Keratinocyte (primary cell): Measurements from ENCODE around the gene GTF2I. TPM values are rescaled to one million over a fixed set of nuclear protein-coding genes. Genes with fewer than 3 reads are reported as not detected.

ENCODE experiments used
- DNase-seq: peaks from one replicate; pipeline ENCODE4 v3.0.0-alpha.2; 2011; ENCODE audit warnings: low read depth, missing footprints, low spot score
- FAIRE-seq: peaks from 2 replicates; lab custom pipeline; 2011; peaks lifted over from hg19 to GRCh38; lab: Jason Lieb, UNC
- H2AFZ ChIP-seq: 2 replicates; pipeline ENCODE4 v1.6.0; 2012; ENCODE audit warnings: low read length, control low read depth, inconsistent platforms; ENCODE audit not compliant: control insufficient read depth
- H3K27ac ChIP-seq: 2 replicates; pipeline ENCODE4 v1.5.1; 2011; ENCODE audit warnings: low read length; ENCODE audit not compliant: control insufficient read depth, insufficient read depth
- H3K27me3 ChIP-seq: 3 replicates; pipeline ENCODE4 v1.6.0; 2011; ENCODE audit warnings: low read length; ENCODE audit not compliant: control insufficient read depth, insufficient read depth; ENCODE audit errors: extremely low read depth
- H3K36me3 ChIP-seq, 2 experiments: 2 replicates in 1 of 2; 3 replicates in 1 of 2; pipeline ENCODE4 v1.5.1; 2011; ENCODE audit warnings: low read length in 2 of 2, mild to moderate bottlenecking in 1 of 2; ENCODE audit not compliant: control insufficient read depth in 2 of 2, insufficient read depth in 2 of 2; ENCODE audit errors: extremely low read depth in 1 of 2
- H3K4me1 ChIP-seq: 3 replicates; pipeline ENCODE4 v1.5.1; 2011; ENCODE audit warnings: low read length; ENCODE audit not compliant: control insufficient read depth, insufficient read depth; ENCODE audit errors: extremely low read depth
- H3K4me2 ChIP-seq: 3 replicates; pipeline ENCODE4 v1.6.0; 2011; ENCODE audit warnings: low read depth, low read length; ENCODE audit not compliant: control insufficient read depth, insufficient read depth; ENCODE audit errors: extremely low read depth
- H3K4me3 ChIP-seq, 3 experiments: fragments of 200-600 bp in 1 of 3; sonication (generic) in 1 of 3; 2 replicates in 2 of 3; 3 replicates in 1 of 3; pipeline ENCODE4 v1.5.1; 2011 to 2016; ENCODE audit warnings: low read length in 3 of 3, mild to moderate bottlenecking in 3 of 3, control low read depth in 2 of 3, inconsistent platforms in 1 of 3, low read depth in 1 of 3, mixed read lengths in 1 of 3, mixed run types in 1 of 3, moderate library complexity in 1 of 3; ENCODE audit not compliant: control insufficient read depth in 2 of 3, insufficient read depth in 2 of 3; ENCODE audit errors: extremely low read depth in 1 of 3
- H3K79me2 ChIP-seq: 2 replicates; pipeline ENCODE4 v1.6.0; 2012; ENCODE audit warnings: low read length; ENCODE audit not compliant: control insufficient read depth, insufficient read depth
- H3K9ac ChIP-seq: 3 replicates; pipeline ENCODE4 v1.6.0; 2011; ENCODE audit warnings: low read length; ENCODE audit not compliant: control insufficient read depth, insufficient read depth; ENCODE audit errors: extremely low read depth
- H3K9me1 ChIP-seq: 3 replicates; pipeline ENCODE4 v1.6.0; 2011; ENCODE audit warnings: low read length; ENCODE audit not compliant: control insufficient read depth, insufficient read depth; ENCODE audit errors: extremely low read depth
- H3K9me3 ChIP-seq: 2 replicates; pipeline ENCODE4 v1.5.1; 2012; ENCODE audit warnings: low read depth, low read length; ENCODE audit not compliant: control insufficient read depth
- H4K20me1 ChIP-seq: 3 replicates; pipeline ENCODE4 v1.6.0; 2011; ENCODE audit warnings: low read length; ENCODE audit not compliant: control insufficient read depth, insufficient read depth; ENCODE audit errors: extremely low read depth
- EZH2 ChIP-seq: IDR thresholded peaks from one replicate; pipeline ENCODE4 v1.6.1; 2012; ENCODE audit warnings: inconsistent platforms, mild to moderate bottlenecking, low read length, moderate library complexity
- dilution Hi-C: fragments of 300-500 bp; cut with MboI; formaldehyde crosslinking; loops from one replicate; pipeline ENCODE4 v1.7.0; 2020; ENCODE audit warnings: low sequenced_read_pairs; ENCODE audit not compliant: extremely low pct_ligation_motif_present
- polyA plus RNA-seq, 5 experiments: library from polyadenylated mRNA; depleted of rRNA in 3 of 5; stranded (reverse) in 3 of 5; stranded (forward) in 1 of 5; unstranded in 1 of 5; fragments of >200 nt; gene quantifications; 1 replicate in 1 of 5; 2 replicates in 3 of 5; 3 replicates in 1 of 5; pipeline versions ENCODE4 v1.2.1 to v1.2.3, GENCODE V29; 2011 to 2012; ENCODE audit warnings: missing spikeins in 2 of 5, low read depth in 1 of 5, low replicate concordance in 1 of 5
- TF ChIP-seq, protein P1 (sequence below), 3 experiments: IDR thresholded peaks in 1 of 3; conservative IDR thresholded peaks in 1 of 3; optimal IDR thresholded peaks in 1 of 3; 2 replicates in 2 of 3; 3 replicates in 1 of 3; pipeline versions ENCODE3 to v1.5.1; 2011; ENCODE audit warnings: low read length in 3 of 3, mild to moderate bottlenecking in 3 of 3, moderate library complexity in 2 of 3, control low read depth in 1 of 3, inconsistent platforms in 1 of 3; ENCODE audit not compliant: insufficient read depth in 2 of 3; ENCODE audit errors: extremely low read depth in 1 of 3

The GTF2I gene
- polyA plus RNA-seq, 1 donor (not counting 4 experiments of a cell fraction or from before 2014, with no cell fraction given) = 56.1 TPM

DNA sequence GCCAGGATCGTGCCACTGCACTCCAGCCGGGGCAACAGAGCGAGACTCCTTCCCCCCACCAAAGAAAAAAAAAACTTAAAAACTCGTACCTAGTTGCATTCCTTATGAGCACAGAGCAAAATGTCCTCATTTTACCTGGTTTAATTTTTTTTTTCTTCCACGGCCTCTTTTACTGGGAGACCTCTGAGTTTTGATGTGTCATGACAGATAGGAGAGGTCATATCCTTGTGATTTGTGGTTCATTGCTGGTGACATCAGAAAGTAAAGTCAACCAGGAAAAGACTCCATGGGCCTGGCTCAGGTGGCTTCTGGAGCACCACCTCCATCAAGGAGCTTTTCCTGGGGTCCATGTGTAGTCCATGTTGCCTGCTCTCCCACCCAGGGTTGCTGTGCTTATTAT, 26.3 kb downstream of the GTF2I start:
- TF ChIP-seq EZH2 = no peak
- TF ChIP-seq, protein P1, sequence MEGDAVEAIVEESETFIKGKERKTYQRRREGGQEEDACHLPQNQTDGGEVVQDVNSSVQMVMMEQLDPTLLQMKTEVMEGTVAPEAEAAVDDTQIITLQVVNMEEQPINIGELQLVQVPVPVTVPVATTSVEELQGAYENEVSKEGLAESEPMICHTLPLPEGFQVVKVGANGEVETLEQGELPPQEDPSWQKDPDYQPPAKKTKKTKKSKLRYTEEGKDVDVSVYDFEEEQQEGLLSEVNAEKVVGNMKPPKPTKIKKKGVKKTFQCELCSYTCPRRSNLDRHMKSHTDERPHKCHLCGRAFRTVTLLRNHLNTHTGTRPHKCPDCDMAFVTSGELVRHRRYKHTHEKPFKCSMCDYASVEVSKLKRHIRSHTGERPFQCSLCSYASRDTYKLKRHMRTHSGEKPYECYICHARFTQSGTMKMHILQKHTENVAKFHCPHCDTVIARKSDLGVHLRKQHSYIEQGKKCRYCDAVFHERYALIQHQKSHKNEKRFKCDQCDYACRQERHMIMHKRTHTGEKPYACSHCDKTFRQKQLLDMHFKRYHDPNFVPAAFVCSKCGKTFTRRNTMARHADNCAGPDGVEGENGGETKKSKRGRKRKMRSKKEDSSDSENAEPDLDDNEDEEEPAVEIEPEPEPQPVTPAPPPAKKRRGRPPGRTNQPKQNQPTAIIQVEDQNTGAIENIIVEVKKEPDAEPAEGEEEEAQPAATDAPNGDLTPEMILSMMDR (optimal IDR thresholded peaks at IDR 0.05 in 1 of 3, IDR thresholded peaks at IDR 0.05 in 1 of 3, conservative IDR thresholded peaks at IDR 0.05 in 1 of 3; ENCODE audit: extremely low read depth in 1 of 3, insufficient read depth in 2 of 3, low read length in 3 of 3) = no peak
- H2AFZ ChIP-seq = no peak overlapping the region
- H3K4me2 ChIP-seq = no peak overlapping the region
- no peak overlapping the region for H3K27ac ChIP-seq
- dilution Hi-C loops = no loop called here
- no peaks in the 10 kb centered on the region for H3K27me3 ChIP-seq
- no peak overlapping the region for H3K9ac ChIP-seq
- FAIRE-seq (no peak), DNase-seq (no peak)
- no peaks in the 10 kb centered on the region for H3K36me3 ChIP-seq
- no peak overlapping the region for H3K4me3 ChIP-seq
- H3K9me1 ChIP-seq = peaks cover 4% of the 10 kb centered on the region
- H4K20me1 ChIP-seq = peaks cover 9% of the 10 kb centered on the region
- H3K9me3 ChIP-seq = no peaks in the 10 kb centered on the region
- peaks cover 89% of the 10 kb centered on the region for H3K79me2 ChIP-seq
- H3K4me1 ChIP-seq = peaks cover 2% of the 10 kb centered on the region

DNA sequence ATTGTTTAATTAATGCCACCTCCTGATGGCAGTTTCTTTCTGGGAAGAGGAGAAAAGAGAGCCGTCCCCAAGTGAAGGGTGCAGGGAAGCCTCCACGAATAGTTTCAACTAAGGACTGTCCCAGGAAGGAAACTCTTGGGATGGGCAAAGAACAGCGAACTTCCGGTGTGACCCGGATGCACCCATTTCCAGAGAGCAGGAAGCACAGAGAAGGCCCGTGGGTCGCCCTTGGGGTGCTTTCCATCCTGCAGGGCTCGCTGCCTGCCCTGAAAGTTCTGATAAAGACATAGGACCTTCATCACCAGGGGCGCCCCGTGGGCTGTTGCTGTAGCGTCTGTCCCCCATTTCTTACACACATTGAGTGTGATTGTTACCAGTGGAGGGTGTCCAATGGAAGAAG, 27.0 kb downstream of the GTF2I start:
- H3K79me2 ChIP-seq = peaks cover 87% of the 10 kb centered on the region
- no peak for FAIRE-seq
- no peak overlapping the region for H3K4me3 ChIP-seq
- peaks cover 9% of the 10 kb centered on the region for H4K20me1 ChIP-seq
- H3K27me3 ChIP-seq = no peaks in the 10 kb centered on the region
- no peak overlapping the region for H3K27ac ChIP-seq
- no peak overlapping the region for H2AFZ ChIP-seq
- no peak overlapping the region for H3K4me2 ChIP-seq
- no peaks in the 10 kb centered on the region for H3K9me3 ChIP-seq
- H3K9ac ChIP-seq = no peak overlapping the region
- DNase-seq = no peak
- peaks cover 4% of the 10 kb centered on the region for H3K9me1 ChIP-seq
- H3K4me1 ChIP-seq = peaks cover 2% of the 10 kb centered on the region
- H3K36me3 ChIP-seq = peaks cover 0 to under 1% of the 10 kb centered on the region in 2 experiments
- TF ChIP-seq, protein P1 (optimal IDR thresholded peaks at IDR 0.05 in 1 of 3, IDR thresholded peaks at IDR 0.05 in 1 of 3, conservative IDR thresholded peaks at IDR 0.05 in 1 of 3; ENCODE audit: extremely low read depth in 1 of 3, insufficient read depth in 2 of 3, low read length in 3 of 3) = no peak
- no peak for TF ChIP-seq EZH2
- dilution Hi-C loops = no loop called here
